Measurements from ENCODE around the gene GYPA. TPM values are rescaled to one million over a fixed set of nuclear protein-coding genes. Genes with fewer than 3 reads are reported as not detected.
"Not testable (repeated sequence)": the region's sequence is repeated elsewhere in the genome, so short reads cannot be mapped to it uniquely, and the experiment has no call there.

GYPA gene
- total RNA-seq, 1 experiment from 2014 or later = not detected

GRCh38 chr4:144137137-144137931 lies 3.2 kb downstream of the GYPA start:
- not testable (repeated sequence) for H3K14ac ChIP-seq (ENCODE audit: insufficient read depth, low read length); H2BK12ac ChIP-seq (ENCODE audit: insufficient read length, low read depth, low read length); H3K56ac ChIP-seq (ENCODE audit: insufficient read length, low read depth, low read length); DNase-seq; H3K27me3 ChIP-seq (ENCODE audit: insufficient read depth, low read length); H3K79me2 ChIP-seq (ENCODE audit: insufficient read depth, low read length); H3K4me3 Mint-ChIP-seq; H3K9me3 Mint-ChIP-seq; H3T11ph ChIP-seq (ENCODE audit: low read length); H3K9me3 ChIP-seq (ENCODE audit: control insufficient read depth, low read depth, low read length); H2BK5ac ChIP-seq (ENCODE audit: insufficient read length, low read length); H2AFZ ChIP-seq (ENCODE audit: low read length); H2AK5ac ChIP-seq (ENCODE audit: insufficient read length, low read length); H3K18ac ChIP-seq (ENCODE audit: insufficient read length, low read depth, low read length); H2BK20ac ChIP-seq (ENCODE audit: low read depth, low read length, poor library complexity, severe bottlenecking); H4K91ac ChIP-seq (ENCODE audit: insufficient read length, low read depth, low read length); H3K4me1 Mint-ChIP-seq; H3K4ac ChIP-seq (ENCODE audit: low read depth, low read length); H3K27ac Mint-ChIP-seq; H3K79me1 ChIP-seq (ENCODE audit: insufficient read depth, low read depth, low read length, poor library complexity, severe bottlenecking); H3K4me2 ChIP-seq (ENCODE audit: insufficient read depth, insufficient read length, low read length); H3K23me2 ChIP-seq (ENCODE audit: insufficient read length, low read depth, low read length, poor library complexity, severe bottlenecking); H4K8ac ChIP-seq (replicated peaks; ENCODE audit: insufficient read length, low read depth, low read length); H3K27ac ChIP-seq (ENCODE audit: insufficient read length, low read depth, low read length); H2BK15ac ChIP-seq (ENCODE audit: low read depth, low read length); H3K27me3 Mint-ChIP-seq (ENCODE audit: low read depth); H3K23ac ChIP-seq (ENCODE audit: insufficient read length, low read depth, low read length); H4K5ac ChIP-seq (ENCODE audit: insufficient read length, low read depth, low read length); H3K36me3 Mint-ChIP-seq (ENCODE audit: insufficient read depth in 1 of 3, low read depth in 3 of 3); H4K20me1 ChIP-seq (ENCODE audit: control insufficient read depth, insufficient read depth, insufficient read length); H3K4me1 ChIP-seq (ENCODE audit: insufficient read depth, low read length); H2BK120ac ChIP-seq (ENCODE audit: low read depth, low read length, poor library complexity, severe bottlenecking); H3K9ac ChIP-seq (ENCODE audit: extremely low read depth, insufficient read length, low read length)
- WGBS (ENCODE audit: extremely low coverage, insufficient read length, low lambda C conversion rate) = no CpG with 5 or more reads among the region's 8 CpGs

GRCh38 chr4:144136189-144136588 lies 4.3 kb downstream of the GYPA start:
- not testable (repeated sequence) for H3K23me2 ChIP-seq (ENCODE audit: insufficient read length, low read depth, low read length, poor library complexity, severe bottlenecking); H3K23ac ChIP-seq (ENCODE audit: insufficient read length, low read depth, low read length); H2BK5ac ChIP-seq (ENCODE audit: insufficient read length, low read length); H3K27me3 Mint-ChIP-seq (ENCODE audit: low read depth); H4K91ac ChIP-seq (ENCODE audit: insufficient read length, low read depth, low read length); H3K9ac ChIP-seq (ENCODE audit: extremely low read depth, insufficient read length, low read length); H3K9me3 ChIP-seq (ENCODE audit: control insufficient read depth, low read depth, low read length); H3K36me3 Mint-ChIP-seq (ENCODE audit: insufficient read depth in 1 of 3, low read depth in 3 of 3); H2BK12ac ChIP-seq (ENCODE audit: insufficient read length, low read depth, low read length); H3K18ac ChIP-seq (ENCODE audit: insufficient read length, low read depth, low read length); H3K9me3 Mint-ChIP-seq; H2BK20ac ChIP-seq (ENCODE audit: low read depth, low read length, poor library complexity, severe bottlenecking); H3K79me2 ChIP-seq (ENCODE audit: insufficient read depth, low read length); H3K27me3 ChIP-seq (ENCODE audit: insufficient read depth, low read length); DNase-seq; H3K14ac ChIP-seq (ENCODE audit: insufficient read depth, low read length); H3K4ac ChIP-seq (ENCODE audit: low read depth, low read length); H3K4me2 ChIP-seq (ENCODE audit: insufficient read depth, insufficient read length, low read length); H3K4me1 ChIP-seq (ENCODE audit: insufficient read depth, low read length); H2BK15ac ChIP-seq (ENCODE audit: low read depth, low read length); H3T11ph ChIP-seq (ENCODE audit: low read length); H3K27ac ChIP-seq (ENCODE audit: insufficient read length, low read depth, low read length); H3K4me3 Mint-ChIP-seq; H2AK5ac ChIP-seq (ENCODE audit: insufficient read length, low read length); H4K8ac ChIP-seq (replicated peaks; ENCODE audit: insufficient read length, low read depth, low read length); H3K27ac Mint-ChIP-seq; H4K20me1 ChIP-seq (ENCODE audit: control insufficient read depth, insufficient read depth, insufficient read length); H4K5ac ChIP-seq (ENCODE audit: insufficient read length, low read depth, low read length); H3K79me1 ChIP-seq (ENCODE audit: insufficient read depth, low read depth, low read length, poor library complexity, severe bottlenecking); H2AFZ ChIP-seq (ENCODE audit: low read length); H3K56ac ChIP-seq (ENCODE audit: insufficient read length, low read depth, low read length); H2BK120ac ChIP-seq (ENCODE audit: low read depth, low read length, poor library complexity, severe bottlenecking); H3K4me1 Mint-ChIP-seq
- no CpG with 5 or more reads among the region's 4 CpGs for WGBS (ENCODE audit: extremely low coverage, insufficient read length, low lambda C conversion rate)
